GM21367 (cell line): ENCODE results near the gene ANKS3.

Source experiments
- ATAC-seq: cut with Tn5 transposase; IDR thresholded peaks from one replicate; pipeline ENCODE4 v1.9.1; 2021; ENCODE audit not compliant: unreplicated experiment

ANKS3 gene

GRCh38 chr16:4696905-4697847 is 36.9 kb downstream of the ANKS3 start:
- no peak for ATAC-seq

GRCh38 chr16:4696172-4696904 is 37.7 kb downstream of the ANKS3 start:
- ATAC-seq: no peak

GRCh38 chr16:4695473-4696171 is 38.4 kb downstream of the ANKS3 start:
- ATAC-seq: no peak

- ATAC-seq: no peak
These were observed 39.2 kb downstream of the ANKS3 start for GRCh38 chr16:4694642-4695451.

- no peak for ATAC-seq
These were observed 40.0 kb downstream of the ANKS3 start for GRCh38 chr16:4693956-4694641.

GRCh38 chr16:4693296-4693955 is 40.6 kb downstream of the ANKS3 start, which contains the start of gene NUDT16L1:
TSS of gene NUDT16L1 (plus strand) at chr16:4693562. CDS start at chr16:4693727, 165 bp downstream.
- ATAC-seq: peak; percentile 90

- peak; percentile 5 for ATAC-seq
These were observed 41.4 kb downstream of the ANKS3 start for GRCh38 chr16:4692460-4693295.

- ATAC-seq: no peak
These were observed 42.2 kb downstream of the ANKS3 start for GRCh38 chr16:4691666-4692412.

- ATAC-seq: no peak
These were observed 43.0 kb downstream of the ANKS3 start for GRCh38 chr16:4690946-4691665.

- ATAC-seq: no peak
These were observed 44.0 kb downstream of the ANKS3 start for GRCh38 chr16:4689864-4690704.

- no peak for ATAC-seq
These were observed 44.9 kb downstream of the ANKS3 start for GRCh38 chr16:4689091-4689671.

GRCh38 chr16:4688674-4689045 is 45.4 kb downstream of the ANKS3 start:
- no peak for ATAC-seq

GRCh38 chr16:4687946-4688673 is 46.0 kb downstream of the ANKS3 start:
- no peak for ATAC-seq

GRCh38 chr16:4687416-4687815 is 46.7 kb downstream of the ANKS3 start:
- ATAC-seq: no peak

- ATAC-seq: no peak
These were observed 47.4 kb downstream of the ANKS3 start for GRCh38 chr16:4686497-4687210.
